GM18951 (cell line): ENCODE results near the gene CES4A.

ENCODE experiments used
- POLR2A ChIP-seq: IDR thresholded peaks from 4 replicates; pipeline ENCODE4 v1.6.1; 2011; ENCODE audit warnings: mild to moderate bottlenecking; ENCODE audit not compliant: insufficient read length, insufficient read depth; ENCODE audit errors: extremely low read depth
- in situ Hi-C: fragments of 300-500 bp; cut with MboI; formaldehyde crosslinking; loops from one replicate; pipeline ENCODE4 v1.12.0; 2022; ENCODE audit warnings: low sequenced_read_pairs, mixed read lengths, inconsistent platforms; ENCODE audit not compliant: unreplicated experiment

Gene CES4A

DNA sequence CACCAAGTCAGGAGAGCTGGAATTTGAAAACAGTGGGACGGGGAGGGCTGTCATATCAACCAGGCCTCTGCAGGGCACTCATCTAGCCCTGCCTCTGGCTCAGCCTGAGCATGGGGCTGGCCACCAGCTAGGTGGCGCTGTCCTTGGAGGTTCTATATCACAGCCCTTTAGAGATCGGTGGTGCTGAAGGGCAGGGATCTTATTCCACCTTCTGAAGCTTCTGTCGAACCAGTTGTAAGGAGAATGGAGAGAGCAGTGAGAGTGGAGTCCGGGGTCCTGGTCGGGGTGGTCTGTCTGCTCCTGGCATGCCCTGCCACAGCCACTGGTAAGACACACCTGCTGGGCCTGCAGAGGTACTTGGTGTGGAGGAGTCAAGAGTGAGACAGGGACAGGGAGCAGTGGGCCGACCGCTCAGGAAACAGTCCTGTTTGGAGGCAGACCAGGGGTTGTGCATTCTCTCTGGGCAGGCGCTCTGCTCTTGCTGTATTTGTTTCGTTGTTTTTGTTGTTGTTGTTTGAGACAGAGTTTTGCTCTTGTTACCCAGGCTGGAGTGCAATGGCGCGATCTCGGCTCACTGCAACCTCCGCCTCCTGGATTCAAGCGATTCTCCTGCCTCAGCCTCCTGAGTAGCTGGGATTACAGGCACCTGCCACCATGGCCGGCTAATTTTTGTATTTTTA is 27.2 kb upstream of the CES4A start, which contains the start of gene CES3:
Gene CES3 (plus strand): TSS at position 202 of the 680 bp plus-strand sequence. CDS start 42 bp downstream, at position 244.
- no peak for TF ChIP-seq POLR2A
- in situ Hi-C loops, result loop anchor here (25.0 kb wide), 1 partner anchor 451 kb away; the partner anchor contains the start of gene ZDHHC1

DNA sequence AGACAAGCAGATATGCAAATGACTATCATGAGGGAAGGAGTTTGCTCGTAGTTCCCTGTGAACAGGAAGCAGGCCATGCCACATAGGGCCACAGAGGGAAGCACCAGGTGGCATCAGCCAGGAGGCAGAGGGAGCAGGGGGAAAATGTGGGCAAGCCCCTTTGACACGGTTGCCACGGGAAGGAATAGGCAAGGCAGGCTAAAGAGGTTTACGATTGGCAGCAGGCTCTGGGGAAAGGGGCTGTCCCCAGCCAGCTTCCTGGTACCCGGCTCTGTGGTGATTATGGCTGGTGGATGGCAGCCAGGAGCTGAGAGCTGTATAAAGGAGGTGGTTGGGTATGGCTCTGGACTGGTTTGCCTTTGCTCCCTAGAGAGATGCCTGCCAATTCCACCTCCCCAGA is 26.5 kb upstream of the CES4A start:
- no peak for TF ChIP-seq POLR2A
- in situ Hi-C loops, result loop anchor here (25.0 kb wide), 1 partner anchor 450 kb away; the partner anchor contains the start of gene ZDHHC1

DNA sequence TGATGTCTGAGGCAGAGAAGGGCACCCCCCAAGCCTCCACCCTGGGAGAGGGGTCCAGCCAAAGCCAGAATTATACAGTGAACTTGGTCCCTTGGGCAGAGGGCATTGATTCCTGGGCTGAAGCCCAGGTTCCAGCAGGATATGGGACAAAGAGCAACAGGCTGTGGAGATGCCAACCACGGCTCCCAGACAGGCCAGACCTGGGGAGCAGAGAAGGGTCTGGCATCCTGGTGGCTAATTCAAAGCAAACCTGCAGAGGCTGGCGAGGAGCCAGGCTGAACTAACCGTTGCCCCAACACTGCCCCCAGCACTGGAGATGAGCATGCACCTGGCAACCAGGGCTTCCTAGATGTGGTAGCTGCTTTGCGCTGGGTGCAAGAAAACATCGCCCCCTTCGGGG is 24.3 kb upstream of the CES4A start:
- no peak for TF ChIP-seq POLR2A
- in situ Hi-C loops, result loop anchor here (25.0 kb wide), 1 partner anchor 448 kb away; the partner anchor contains the start of gene ZDHHC1

DNA sequence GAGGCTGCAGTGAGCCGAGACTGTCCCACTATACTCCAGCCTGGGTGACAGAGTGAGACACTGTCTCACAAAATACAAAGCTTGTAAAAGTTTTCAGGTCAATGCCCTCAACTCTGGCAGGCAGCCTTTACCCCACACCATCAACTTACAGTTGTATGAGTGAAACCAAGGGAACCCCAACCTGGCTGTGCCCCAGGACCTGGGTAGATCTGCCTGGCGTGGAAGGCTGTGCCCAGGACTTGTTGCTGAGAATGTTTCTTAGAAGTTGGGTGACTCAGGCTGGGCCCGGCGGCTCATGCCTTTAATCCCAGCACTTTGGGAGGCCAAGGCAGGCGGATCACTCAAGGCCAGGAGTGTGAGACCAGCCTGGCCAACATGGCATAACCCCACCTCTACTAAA is 19.5 kb upstream of the CES4A start:
- in situ Hi-C loops, result loop anchor here (25.0 kb wide), 1 partner anchor 443 kb away; the partner anchor contains the start of gene ZDHHC1
- no peak for TF ChIP-seq POLR2A

DNA sequence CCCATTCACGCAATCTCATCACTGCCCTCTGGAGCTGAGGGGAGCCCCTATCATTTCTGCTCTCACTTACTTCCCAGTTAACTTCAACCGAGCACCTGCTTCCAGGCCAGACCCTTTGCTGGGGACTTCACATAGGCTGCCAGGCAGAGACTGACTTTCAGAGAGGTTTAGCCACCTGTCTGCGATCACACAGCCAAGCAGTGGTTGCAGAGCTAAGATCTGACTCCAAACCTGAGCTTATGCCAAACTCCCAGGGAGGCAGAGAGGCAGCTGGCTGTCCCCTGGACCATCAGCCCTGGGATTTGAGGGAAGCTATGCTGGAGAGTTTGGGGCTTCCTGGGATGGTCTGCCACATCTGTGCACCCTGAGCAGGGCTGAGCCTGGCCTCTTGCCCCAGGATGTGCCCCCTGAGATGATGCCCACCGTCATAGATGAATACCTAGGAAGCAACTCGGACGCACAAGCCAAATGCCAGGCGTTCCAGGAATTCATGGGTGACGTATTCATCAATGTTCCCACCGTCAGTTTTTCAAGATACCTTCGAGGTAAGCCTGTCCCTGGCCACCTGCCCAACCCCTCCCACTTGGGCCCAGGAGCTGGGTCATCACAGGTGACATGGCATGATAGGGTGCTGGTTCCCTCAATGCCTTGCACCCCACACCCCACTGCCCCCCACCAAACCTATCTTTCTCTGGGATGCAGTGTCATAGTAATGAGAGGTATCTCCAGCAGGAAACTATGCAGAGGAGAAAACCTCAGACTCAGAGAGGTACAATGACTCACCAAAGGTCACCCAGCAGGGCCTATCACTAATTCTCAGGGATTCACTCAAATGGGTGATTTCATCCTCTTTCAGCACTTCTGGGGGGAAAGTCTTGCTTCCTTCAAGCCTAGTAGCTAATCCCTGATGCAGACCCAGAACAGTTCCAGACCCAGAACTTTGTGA is 17.3 kb upstream of the CES4A start:
- in situ Hi-C loops, result loop anchor here (25.0 kb wide), 1 partner anchor 441 kb away; the partner anchor contains the start of gene ZDHHC1
- no peak for TF ChIP-seq POLR2A

DNA sequence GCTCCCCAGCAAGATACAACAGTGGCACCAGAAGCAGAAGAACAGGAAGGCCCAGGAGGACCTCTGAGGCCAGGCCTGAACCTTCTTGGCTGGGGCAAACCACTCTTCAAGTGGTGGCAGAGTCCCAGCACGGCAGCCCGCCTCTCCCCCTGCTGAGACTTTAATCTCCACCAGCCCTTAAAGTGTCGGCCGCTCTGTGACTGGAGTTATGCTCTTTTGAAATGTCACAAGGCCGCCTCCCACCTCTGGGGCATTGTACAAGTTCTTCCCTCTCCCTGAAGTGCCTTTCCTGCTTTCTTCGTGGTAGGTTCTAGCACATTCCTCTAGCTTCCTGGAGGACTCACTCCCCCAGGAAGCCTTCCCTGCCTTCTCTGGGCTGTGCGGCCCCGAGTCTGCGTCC is 15.4 kb upstream of the CES4A start:
- TF ChIP-seq POLR2A, result no peak
- in situ Hi-C loops, result loop anchor here (25.0 kb wide), 1 partner anchor 439 kb away; the partner anchor contains the start of gene ZDHHC1

DNA sequence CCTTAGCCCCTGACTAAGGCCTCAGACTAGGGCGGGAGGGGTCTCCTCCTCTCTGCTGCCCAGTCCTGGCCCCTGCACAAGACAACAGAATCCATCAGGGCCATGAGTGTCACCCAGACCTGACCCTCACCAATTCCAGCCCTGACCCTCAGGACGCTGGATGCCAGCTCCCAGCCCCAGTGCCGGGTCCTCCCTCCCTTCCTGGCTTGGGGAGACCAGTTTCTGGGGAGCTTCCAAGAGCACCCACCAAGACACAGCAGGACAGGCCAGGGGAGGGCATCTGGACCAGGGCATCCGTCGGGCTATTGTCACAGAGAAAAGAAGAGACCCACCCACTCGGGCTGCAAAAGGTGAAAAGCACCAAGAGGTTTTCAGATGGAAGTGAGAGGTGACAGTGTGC is 14.7 kb upstream of the CES4A start:
- in situ Hi-C loops, result loop anchor here (25.0 kb wide), 1 partner anchor 439 kb away; the partner anchor contains the start of gene ZDHHC1
- no peak for TF ChIP-seq POLR2A

DNA sequence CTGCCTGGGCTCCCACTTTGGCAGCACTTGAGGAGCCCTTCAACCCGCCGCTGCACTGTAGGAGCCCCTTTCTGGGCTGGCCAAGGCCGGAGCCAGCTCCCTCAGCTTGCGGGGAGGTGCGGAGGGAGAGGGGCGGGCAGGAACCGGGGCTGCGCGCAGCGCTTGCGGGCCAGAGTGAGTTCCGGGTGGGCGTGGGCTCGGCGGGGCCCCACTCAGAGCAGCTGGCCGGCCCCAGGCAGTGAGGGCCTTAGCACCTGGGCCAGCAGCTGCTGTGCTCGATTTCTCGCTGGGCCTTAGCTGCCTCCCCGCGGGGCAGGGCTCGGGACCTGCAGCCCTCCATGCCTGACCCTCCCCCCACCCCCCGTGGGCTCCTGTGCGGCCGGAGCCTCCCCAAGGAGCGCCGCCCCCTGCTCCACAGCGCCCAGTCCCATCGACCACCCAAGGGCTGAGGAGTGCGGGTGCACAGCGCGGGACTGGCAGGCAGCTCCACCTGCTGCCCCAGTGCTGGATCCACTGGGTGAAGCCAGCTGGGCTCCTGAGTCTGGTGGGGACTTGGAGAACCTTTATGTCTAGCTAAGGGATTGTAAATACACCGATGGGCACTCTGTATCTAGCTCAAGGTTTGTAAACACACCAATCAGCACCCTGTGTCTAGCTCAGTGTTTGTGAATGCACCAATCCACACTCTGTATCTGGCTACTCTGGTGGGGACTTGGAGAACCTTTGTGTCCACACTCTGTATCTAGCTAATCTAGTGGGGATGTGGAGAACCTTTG is 14.0 kb upstream of the CES4A start:
- in situ Hi-C loops, result loop anchor here (25.0 kb wide), 1 partner anchor 438 kb away; the partner anchor contains the start of gene ZDHHC1

DNA sequence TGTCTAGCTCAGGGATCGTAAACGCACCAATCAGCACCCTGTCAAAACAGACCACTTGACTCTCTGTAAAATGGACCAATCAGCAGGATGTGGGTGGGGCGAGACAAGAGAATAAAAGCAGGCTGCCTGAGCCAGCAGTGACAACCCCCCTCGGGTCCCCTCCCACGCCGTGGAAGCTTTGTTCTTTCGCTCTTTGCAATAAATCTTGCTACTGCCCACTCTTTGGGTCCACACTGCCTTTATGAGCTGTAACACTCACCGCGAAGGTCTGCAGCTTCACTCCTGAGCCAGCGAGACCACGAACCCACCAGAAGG is 13.5 kb upstream of the CES4A start:
- in situ Hi-C loops, result loop anchor here (25.0 kb wide), 1 partner anchor 437 kb away; the partner anchor contains the start of gene ZDHHC1

DNA sequence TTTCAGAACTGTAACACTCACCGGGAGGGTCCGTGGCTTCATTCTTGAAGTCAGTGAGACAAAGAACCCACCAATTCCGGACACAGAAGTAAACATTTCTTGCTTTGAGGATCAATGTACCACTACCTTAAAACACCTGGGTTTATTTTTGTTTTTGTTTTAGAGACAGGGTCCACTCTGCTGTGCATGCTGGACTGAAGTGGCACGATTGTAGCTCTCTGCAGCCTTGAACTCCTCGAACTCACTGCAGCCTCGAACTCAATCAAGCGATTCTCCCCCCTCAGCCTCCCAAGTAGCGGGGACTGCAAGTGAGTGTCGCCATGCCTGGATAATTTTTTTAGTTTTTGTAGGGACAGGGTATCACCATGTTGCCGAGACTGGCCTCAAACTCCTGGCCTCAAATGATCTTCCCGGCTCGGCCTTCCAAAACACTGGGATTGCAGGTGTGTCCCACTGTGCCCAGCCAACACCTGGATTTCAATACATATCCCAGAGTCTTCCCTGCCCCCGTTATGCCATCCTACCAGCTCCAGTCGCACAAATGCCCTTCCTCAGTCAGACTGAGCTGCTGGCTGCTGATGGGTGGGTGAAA is 13.0 kb upstream of the CES4A start:
- TF ChIP-seq POLR2A, result no peak
- in situ Hi-C loops, result no loop called here

DNA sequence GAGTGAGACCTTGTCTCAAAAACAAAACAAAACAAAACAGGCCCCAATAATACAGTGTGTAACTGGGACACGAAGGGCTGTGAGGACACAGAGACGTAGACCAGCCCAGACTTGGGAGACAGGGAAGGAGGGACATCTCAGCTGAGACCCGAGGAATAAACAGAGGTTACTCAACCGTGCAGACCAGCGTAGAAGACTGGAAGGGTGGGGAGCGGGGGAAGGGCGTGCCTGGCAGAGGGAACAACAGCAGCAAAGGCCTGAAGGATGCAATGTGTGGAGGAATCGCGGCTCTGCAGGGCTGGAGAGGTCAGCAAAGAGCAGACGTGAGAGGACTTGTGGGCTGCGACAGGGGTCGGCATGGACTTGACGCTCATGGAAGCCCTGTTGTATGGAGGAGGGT is 11.6 kb upstream of the CES4A start:
- in situ Hi-C loops, result no loop called here
- TF ChIP-seq POLR2A, result no peak

DNA sequence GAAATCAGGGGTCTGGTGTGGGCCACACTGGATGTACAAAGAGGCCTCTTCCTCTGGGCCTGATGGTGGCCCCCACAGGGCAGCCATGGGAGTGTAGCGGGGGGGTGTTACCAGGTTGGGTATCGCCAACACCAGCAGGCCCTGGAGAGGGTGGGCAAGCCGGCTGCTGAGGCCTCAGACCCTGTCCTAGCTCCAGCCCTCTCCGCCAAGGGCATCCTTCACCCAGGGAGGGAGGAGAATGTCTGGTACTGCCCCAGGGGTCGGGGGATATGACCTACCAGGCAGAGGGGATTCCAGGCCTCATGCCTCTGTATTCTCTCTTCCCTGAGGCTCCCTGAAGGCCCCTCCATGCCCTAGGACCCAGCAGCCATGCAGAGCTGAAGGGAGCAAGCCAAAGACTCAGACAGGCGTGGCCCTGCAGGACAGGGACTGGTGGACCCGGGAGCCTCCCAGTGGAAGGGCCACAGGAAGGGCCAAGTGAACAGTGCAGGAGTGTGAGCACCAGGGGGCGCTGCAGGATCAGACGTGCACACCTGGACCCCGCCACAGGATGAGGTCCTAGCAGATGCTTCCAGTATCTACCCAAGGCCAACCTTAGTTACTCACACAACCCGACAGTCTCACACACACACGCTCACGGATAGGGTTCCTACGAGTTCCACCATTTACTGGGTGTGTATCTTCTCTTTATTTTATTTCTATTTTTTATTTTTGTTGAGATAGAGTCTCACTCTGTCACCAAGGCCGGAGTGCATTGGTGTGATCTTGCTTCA is 10.9 kb upstream of the CES4A start:
- in situ Hi-C loops, result no loop called here
- no peak for TF ChIP-seq POLR2A
